Esophagus muscularis mucosa (tissue), 4 donors: ENCODE results near the gene PTPN11. TPM values are rescaled to one million over a fixed set of nuclear protein-coding genes. Genes with fewer than 3 reads are reported as not detected.

ENCODE experiments used
- DNase-seq: peaks from one replicate; pipeline ENCODE4 v3.0.0-alpha.2; 2017; ENCODE audit errors: extremely low spot score
- H3K27ac ChIP-seq, 4 donors: fragments of 200-600 bp; sonication (generic); replicated peaks in 1 of 4; 1 replicate in 3 of 4; 2 replicates in 1 of 4; pipeline ENCODE4 v1.5.1; 2016 to 2019; ENCODE audit warnings: mild to moderate bottlenecking in 1 of 4
- H3K27me3 ChIP-seq, 4 donors: fragments of 200-600 bp; sonication (generic); one replicate each; pipeline versions ENCODE4 v1.5.1 to v1.6.0; 2016 to 2019
- H3K36me3 ChIP-seq, 4 donors: fragments of 200-600 bp; sonication (generic); one replicate each; pipeline ENCODE4 v1.5.1; 2016 to 2019
- H3K4me1 ChIP-seq, 4 donors: fragments of 200-600 bp; sonication (generic); one replicate each; pipeline ENCODE4 v1.5.1; 2016 to 2019
- H3K4me3 ChIP-seq, 4 donors: fragments of 200-600 bp; sonication (generic); 1 replicate in 2 of 4; 2 replicates in 2 of 4; pipeline ENCODE4 v1.5.1; 2016 to 2019; ENCODE audit warnings: mild to moderate bottlenecking in 4 of 4, moderate library complexity in 1 of 4
- H3K9me3 ChIP-seq, 4 donors: fragments of 200-600 bp; sonication (generic); 1 replicate in 3 of 4; 2 replicates in 1 of 4; pipeline ENCODE4 v1.5.1; 2016 to 2019
- EP300 ChIP-seq: sonication (generic); formaldehyde crosslinking; IDR thresholded peaks from one replicate; pipeline ENCODE4 v1.6.1; 2017; ENCODE audit warnings: antibody characterized with exemption
- POLR2A ChIP-seq: fragments of 450-650 bp; IDR thresholded peaks from one replicate; pipeline ENCODE4 v1.6.1; 2017; ENCODE audit warnings: antibody characterized with exemption, moderate library complexity, mild to moderate bottlenecking, low read depth
- POLR2AphosphoS5 ChIP-seq, 2 donors: sonication (generic); formaldehyde crosslinking; IDR thresholded peaks; one replicate each; pipeline ENCODE4 v1.6.1; 2017; ENCODE audit warnings: antibody characterized with exemption in 2 of 2
- WGBS: methylation state at CpG from one replicate; pipeline ENCODE4 v1.1.5; 2018; 5-methylcytosine and 5-hydroxymethylcytosine counted together
- intact Hi-C: fragments of 100-400 bp; cut with DNase I; formaldehyde crosslinking; loops from one replicate; pipeline ENCODE4 v1.15.1; 2023
- total RNA-seq, 4 donors: library from RNA; depleted of rRNA; stranded (reverse); fragments of >200 nt; gene quantifications; one replicate each; pipeline versions ENCODE4 v1.1.0 to v1.2.1, GENCODE V29; 2016
- TF ChIP-seq, protein P1 (sequence below), 3 experiments: fragments of 200-600 bp in 2 of 3; fragments of 450-650 bp in 1 of 3; sonication (generic) in 2 of 3; IDR thresholded peaks; one replicate each; pipeline ENCODE4 v1.5.1; 2017 to 2019; ENCODE audit warnings: antibody characterized with exemption in 3 of 3, mild to moderate bottlenecking in 2 of 3, moderate library complexity in 1 of 3

The PTPN11 gene
- total RNA-seq, 4 donors from 2014 or later: 132 to 142 (median 139) TPM

DNA sequence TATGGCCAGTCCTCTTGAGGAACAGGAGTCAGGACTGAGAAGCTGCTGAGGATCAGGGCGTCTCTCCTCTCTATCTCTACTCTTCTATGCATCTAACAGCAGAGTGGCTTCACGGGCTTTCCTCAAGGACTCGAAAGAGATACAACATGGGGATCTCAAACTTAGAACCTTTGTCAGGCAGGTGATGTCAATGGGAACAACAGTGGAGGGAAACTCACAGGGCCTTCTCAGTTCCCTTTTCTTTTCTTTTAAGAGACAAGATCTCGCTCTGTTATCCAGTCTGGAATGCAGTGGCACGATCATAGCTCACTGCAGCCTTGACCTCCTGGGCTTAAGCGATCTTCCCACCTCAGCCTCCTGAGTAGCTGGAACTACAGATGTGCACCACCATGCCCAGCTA is 127.6 kb downstream of the PTPN11 start:
- peaks cover 0 to 36% (median under 1%) of the 10 kb centered on the region in 4 donors for H3K27me3 ChIP-seq
- no peak for DNase-seq
- intact Hi-C loops: no loop called here
- H3K36me3 ChIP-seq: no peaks in the 10 kb centered on the region
- TF ChIP-seq POLR2A (no peak), POLR2AphosphoS5 (IDR thresholded peaks at IDR 0.05) (no peak), EP300 (no peak)
- TF ChIP-seq, protein P1, sequence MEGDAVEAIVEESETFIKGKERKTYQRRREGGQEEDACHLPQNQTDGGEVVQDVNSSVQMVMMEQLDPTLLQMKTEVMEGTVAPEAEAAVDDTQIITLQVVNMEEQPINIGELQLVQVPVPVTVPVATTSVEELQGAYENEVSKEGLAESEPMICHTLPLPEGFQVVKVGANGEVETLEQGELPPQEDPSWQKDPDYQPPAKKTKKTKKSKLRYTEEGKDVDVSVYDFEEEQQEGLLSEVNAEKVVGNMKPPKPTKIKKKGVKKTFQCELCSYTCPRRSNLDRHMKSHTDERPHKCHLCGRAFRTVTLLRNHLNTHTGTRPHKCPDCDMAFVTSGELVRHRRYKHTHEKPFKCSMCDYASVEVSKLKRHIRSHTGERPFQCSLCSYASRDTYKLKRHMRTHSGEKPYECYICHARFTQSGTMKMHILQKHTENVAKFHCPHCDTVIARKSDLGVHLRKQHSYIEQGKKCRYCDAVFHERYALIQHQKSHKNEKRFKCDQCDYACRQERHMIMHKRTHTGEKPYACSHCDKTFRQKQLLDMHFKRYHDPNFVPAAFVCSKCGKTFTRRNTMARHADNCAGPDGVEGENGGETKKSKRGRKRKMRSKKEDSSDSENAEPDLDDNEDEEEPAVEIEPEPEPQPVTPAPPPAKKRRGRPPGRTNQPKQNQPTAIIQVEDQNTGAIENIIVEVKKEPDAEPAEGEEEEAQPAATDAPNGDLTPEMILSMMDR (IDR thresholded peaks at IDR 0.05): no peak
- H3K27ac ChIP-seq: no peak overlapping the region
- H3K4me1 ChIP-seq: no peaks in the 10 kb centered on the region
- H3K9me3 ChIP-seq: no peaks in the 10 kb centered on the region
- H3K4me3 ChIP-seq: no peak overlapping the region
- 89% methylated on average over 6 of the region's 6 CpGs for WGBS

DNA sequence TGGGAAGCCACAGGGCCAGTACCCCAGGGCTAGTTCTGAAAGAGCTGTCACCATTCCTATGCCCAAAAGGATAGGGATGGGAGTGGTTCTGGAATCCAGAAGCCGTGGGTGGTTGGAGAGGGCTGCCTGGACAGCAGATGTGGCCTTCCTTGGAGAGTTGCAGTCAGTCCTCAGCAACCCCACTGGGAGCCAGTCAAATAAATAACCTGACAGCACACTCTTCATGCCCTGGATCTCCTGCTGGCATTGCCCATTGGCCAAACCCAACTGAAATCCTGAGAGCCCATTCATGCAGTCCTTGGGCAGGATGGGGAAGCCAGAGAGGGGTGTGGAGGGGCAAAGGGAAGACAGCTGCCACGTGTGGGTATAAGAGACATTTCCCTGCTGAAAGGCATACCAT is 128.2 kb downstream of the PTPN11 start:
- Histone ChIP-seq H3K27ac (no peak overlapping the region), H3K27me3 (peaks cover 0 to 36% (median 0%) of the 10 kb centered on the region in 4 donors), H3K9me3 (no peaks in the 10 kb centered on the region), H3K4me3 (no peak overlapping the region), H3K4me1 (no peaks in the 10 kb centered on the region), H3K36me3 (no peaks in the 10 kb centered on the region)
- DNase-seq: no peak
- 65% methylated on average over 2 of the region's 2 CpGs for WGBS
- intact Hi-C loops: no loop called here
- TF ChIP-seq EP300 (no peak), POLR2A (no peak), POLR2AphosphoS5 (IDR thresholded peaks at IDR 0.05) (no peak)
- TF ChIP-seq, protein P1 (IDR thresholded peaks at IDR 0.05): no peak

DNA sequence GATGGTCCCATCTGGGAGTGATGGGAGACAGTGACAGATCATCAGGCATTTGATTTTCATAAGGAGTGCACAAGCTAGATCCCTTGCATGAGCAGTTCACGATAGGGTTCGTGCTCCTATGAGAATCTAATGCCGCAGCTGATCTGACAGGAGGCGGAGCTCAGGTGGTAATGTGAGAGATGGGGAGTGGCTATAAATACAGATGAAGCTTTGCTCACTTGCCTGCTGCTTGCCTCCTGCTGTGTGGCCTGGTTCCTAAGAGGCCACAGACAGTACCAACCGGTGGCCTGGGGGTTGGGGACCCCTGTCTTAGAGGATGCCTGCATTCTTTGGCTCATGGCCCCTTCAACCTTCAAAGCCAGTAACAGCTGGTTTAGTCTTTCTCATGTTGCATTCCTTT is 130.3 kb downstream of the PTPN11 start:
- 74% methylated on average over 5 of the region's 5 CpGs for WGBS
- H3K4me1 ChIP-seq: no peaks in the 10 kb centered on the region
- peaks cover 0 to 33% (median 0%) of the 10 kb centered on the region in 4 donors for H3K27me3 ChIP-seq
- no peak for DNase-seq
- TF ChIP-seq, protein P1 (IDR thresholded peaks at IDR 0.05): no peak
- TF ChIP-seq EP300: no peak
- H3K9me3 ChIP-seq: peaks cover 0 to 3% (median 0%) of the 10 kb centered on the region in 4 donors
- no peaks in the 10 kb centered on the region for H3K36me3 ChIP-seq
- intact Hi-C loops: no loop called here
- no peak overlapping the region for H3K4me3 ChIP-seq
- H3K27ac ChIP-seq: no peak overlapping the region

DNA sequence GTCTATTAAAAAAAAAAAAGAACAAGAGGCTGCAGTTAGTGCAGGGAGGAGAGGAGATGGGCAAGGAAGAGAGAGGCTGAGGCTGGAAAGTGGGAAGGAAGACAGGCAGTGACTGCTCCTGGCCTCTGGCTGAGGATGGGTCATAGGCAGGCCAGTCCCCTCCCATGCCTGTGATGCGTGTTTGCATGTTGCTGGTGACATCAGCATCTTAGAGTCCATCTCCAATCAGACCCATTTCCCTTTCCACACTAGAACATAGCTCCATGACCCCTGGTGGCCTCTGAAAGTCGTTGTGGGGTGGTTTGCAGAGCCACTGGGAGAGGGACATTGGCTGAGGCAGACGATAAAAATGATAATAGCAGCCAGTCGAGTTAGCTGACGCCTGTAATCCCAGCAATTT is 132.9 kb downstream of the PTPN11 start:
- no peak for DNase-seq
- Histone ChIP-seq H3K27me3 (peaks cover 0 to 16% (median 0%) of the 10 kb centered on the region in 4 donors), H3K27ac (no peak overlapping the region), H3K36me3 (no peaks in the 10 kb centered on the region), H3K4me1 (no peaks in the 10 kb centered on the region), H3K9me3 (peaks cover 0 to 3% (median 0%) of the 10 kb centered on the region in 4 donors), H3K4me3 (no peak overlapping the region)
- TF ChIP-seq POLR2AphosphoS5 (IDR thresholded peaks at IDR 0.05) (no peak), EP300 (no peak), POLR2A (no peak)
- TF ChIP-seq, protein P1 (IDR thresholded peaks at IDR 0.05): no peak
- 78% methylated on average over 5 of the region's 5 CpGs for WGBS
- intact Hi-C loops: no loop called here

DNA sequence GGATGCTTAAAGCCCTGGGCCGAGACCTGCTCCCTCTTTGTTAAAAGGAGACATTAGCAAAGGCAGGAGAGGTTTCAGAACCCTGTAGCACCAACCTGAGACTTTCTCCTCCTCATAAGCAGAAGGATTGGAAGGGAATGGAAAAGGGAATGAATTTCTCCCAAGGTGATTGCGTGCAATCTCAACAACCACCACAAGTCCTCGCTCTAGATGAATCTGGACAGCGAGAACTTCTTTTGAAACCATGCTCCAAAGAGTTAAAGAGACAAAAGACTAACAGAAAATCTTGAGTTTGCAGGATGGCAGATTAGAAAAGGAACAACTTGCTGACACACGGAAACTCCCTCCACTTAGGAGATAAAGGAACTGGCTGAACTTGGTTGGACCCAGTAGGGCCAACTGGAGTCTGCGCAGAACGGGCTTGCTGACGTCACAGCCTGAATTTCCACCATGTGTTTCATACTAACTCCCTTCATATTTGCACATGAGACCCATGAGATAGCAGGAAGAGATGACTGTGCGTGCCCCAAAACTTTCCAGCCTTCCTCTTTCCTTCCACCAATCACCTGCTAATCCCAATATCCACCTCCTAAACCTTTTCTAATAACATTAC is 137.0 kb downstream of the PTPN11 start:
- H3K4me1 ChIP-seq: no peaks in the 10 kb centered on the region
- no peaks in the 10 kb centered on the region for H3K36me3 ChIP-seq
- DNase-seq: no peak
- no peak for TF ChIP-seq POLR2AphosphoS5 (IDR thresholded peaks at IDR 0.05)
- TF ChIP-seq POLR2A: no peak
- no peak for TF ChIP-seq EP300
- TF ChIP-seq, protein P1 (IDR thresholded peaks at IDR 0.05): no peak
- 83% methylated on average over 9 of the region's 9 CpGs for WGBS
- H3K27me3 ChIP-seq: peaks cover 0 to 3% (median 0%) of the 10 kb centered on the region in 4 donors
- no peak overlapping the region for H3K27ac ChIP-seq
- intact Hi-C loops: no loop called here
- no peak overlapping the region for H3K4me3 ChIP-seq
- H3K9me3 ChIP-seq: peaks cover 0 to 3% (median 0%) of the 10 kb centered on the region in 4 donors
